ENCODE measurements around the gene TMED1.

DNA sequence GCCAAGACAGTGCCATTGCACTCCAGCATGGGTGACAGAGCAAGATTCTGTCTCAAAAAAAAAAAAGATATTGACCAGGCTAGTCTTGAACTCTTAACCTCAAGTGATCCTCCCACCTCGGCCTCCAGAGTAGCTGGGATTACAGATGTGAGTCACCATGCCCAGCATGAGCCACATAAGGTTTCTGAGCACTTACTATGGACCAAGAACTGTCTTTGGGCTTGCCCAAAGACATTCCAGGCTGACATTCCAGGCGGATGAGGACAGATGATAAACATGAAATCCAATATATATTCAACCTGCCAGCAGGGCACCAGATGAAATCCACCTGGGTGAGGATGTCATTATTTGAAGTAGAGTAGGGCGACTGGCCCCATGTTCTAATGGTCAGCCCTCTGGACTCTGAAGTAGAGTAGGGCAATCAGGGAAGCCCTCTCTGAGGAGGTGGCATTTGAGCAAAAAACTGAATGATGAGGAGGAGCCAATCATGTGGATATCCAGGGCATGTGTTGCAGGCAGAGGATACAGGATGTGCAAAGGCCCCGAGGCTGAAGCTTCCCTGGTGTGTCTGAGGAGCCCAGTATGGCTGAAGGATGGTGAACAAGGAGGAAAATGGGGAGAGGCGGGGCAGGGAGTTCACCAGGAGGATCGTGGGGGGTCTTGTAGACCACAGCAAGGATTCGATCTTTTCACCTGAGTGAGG, 16.2 kb upstream of the TMED1 start:
- TF ChIP-seq POLR2AphosphoS5 (IDR thresholded peaks at IDR 0.05; ENCODE audit: low read depth, low read length) (no peak), POLR2A (IDR thresholded peaks at IDR 0.05; ENCODE audit: low read depth, low read length) (no peak), TAF1 (IDR thresholded peaks at IDR 0.05; ENCODE audit: borderline replicate concordance, low read depth, low read length) (no peak)
